Stimulated activated naive CD8-positive, alpha-beta T cell treated with anti-CD3 and anti-CD28 coated beads, Interleukin-15, amount 100 ng/mL, for 72 hours (primary cell): ENCODE data around the gene RLBP1.

Experiments used
- ATAC-seq: fragments of 150-1000 bp; cut with Tn5 transposase; 2 replicates; pipeline ENCODE4 v1.10.0; 2021; ENCODE audit warnings: mild to moderate bottlenecking, moderate library complexity
- DNase-seq, 2 donors: peaks; one replicate each; pipeline ENCODE4 v3.0.0; 2021 to 2022
- H3K27ac Mint-ChIP-seq, 2 donors: one replicate each; pipeline ENCODE4 v1.8.0; 2022; ENCODE audit warnings: mild to moderate bottlenecking in 2 of 2, mixed read lengths in 2 of 2, moderate library complexity in 2 of 2
- H3K27me3 Mint-ChIP-seq: one replicate; pipeline ENCODE4 v1.8.0; 2022; ENCODE audit warnings: mixed read lengths
- H3K4me1 Mint-ChIP-seq: one replicate; pipeline ENCODE4 v1.8.0; 2022; ENCODE audit warnings: mild to moderate bottlenecking, mixed read lengths
- H3K4me3 Mint-ChIP-seq, 2 donors: one replicate each; pipeline ENCODE4 v1.8.0; 2022; ENCODE audit warnings: mild to moderate bottlenecking in 2 of 2, mixed read lengths in 2 of 2, moderate library complexity in 1 of 2
- H3K9me3 Mint-ChIP-seq, 2 donors: one replicate each; pipeline ENCODE4 v1.8.0; 2022; ENCODE audit warnings: mixed read lengths in 2 of 2

The RLBP1 gene

DNA sequence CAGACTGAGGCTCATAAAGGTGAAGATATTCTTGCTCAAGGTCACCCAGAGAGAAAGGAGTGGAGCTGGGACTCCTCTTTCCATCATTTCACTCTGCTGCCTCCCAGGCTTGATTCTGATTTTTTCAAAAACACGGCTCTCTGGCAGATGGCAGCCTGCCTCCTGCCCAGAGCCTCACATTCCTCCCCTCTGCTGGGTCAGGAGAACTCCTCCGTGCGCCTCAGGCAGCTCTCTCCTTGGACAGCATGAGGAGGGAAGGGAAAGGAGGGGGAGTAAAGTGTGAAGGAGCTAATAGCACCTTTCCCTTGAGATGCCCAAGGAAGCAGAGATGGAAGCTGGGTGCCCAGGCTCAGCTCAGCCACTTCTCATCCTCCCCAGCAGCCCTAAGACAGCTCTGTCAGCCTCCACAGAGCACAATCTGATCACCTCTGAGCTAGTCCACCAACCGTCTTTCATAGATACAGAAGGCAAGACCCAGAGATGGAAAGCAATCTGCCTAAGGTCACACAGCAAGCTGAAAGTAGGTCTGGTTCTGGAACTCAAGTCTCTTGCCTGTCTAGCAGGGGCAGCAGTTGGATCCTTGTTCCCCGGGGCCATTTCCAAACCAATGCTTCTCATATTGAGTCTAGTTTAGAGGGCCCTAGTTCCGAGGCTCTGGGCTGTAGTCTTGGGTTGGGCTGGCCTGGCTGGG is 3.5 kb downstream of the RLBP1 start:
- Mint-ChIP-seq H3K27me3 (peaks cover 14% of the 10 kb centered on the region), H3K9me3 (no peaks in the 10 kb centered on the region), H3K4me1 (peaks cover 6% of the 10 kb centered on the region), H3K27ac (no peak overlapping the region), H3K4me3 (no peak overlapping the region)
- DNase-seq, result no peak
- no peak for ATAC-seq

DNA sequence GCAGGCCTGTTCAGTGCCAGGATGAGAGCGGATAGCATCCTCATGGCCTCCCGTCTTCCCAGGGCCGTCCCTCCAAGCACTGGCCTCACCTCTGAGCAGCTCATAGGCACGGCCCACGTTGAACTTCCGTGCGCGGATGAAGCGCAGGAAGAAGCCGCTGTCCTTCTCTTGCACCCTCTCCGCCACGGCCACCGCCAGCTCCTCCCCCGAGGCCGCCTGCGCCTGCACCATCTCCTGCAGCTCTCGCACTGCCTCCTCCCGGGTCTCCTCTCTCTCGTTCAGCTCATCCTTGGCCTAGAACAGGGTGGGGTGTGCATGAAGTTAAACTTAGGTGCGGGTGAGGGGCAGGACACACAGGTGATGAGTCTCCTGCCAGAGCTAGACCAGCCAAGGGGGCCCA is 4.3 kb downstream of the RLBP1 start:
- H3K9me3 Mint-ChIP-seq, result no peaks in the 10 kb centered on the region
- no peak for DNase-seq

DNA sequence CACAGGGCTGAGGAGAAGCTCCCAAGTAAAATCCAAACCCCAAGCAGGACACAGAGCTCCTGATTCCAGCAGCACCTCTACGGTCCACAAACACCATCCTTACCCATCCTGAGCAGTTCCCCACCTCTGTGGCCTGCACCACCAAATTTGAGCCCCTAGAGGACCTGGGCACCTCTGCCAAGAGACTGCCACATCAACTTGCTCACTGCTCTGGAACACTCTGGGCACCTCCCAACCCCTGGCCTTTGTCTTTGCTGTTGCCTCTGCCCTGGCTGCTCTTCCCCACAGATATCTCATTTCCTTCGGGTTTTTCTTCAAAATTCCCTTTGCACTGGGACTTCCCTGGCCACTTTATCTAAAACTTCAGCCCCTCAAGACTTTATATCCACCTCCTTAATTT is 5.8 kb downstream of the RLBP1 start:
- H3K27me3 Mint-ChIP-seq, result peaks cover 14% of the 10 kb centered on the region
- DNase-seq, result no peak
- H3K4me3 Mint-ChIP-seq, result no peak overlapping the region
- peak overlapping the region in 1 of 2 donors; percentile 61 for H3K27ac Mint-ChIP-seq
- no peaks in the 10 kb centered on the region for H3K9me3 Mint-ChIP-seq
- H3K4me1 Mint-ChIP-seq, result no peaks in the 10 kb centered on the region
- peak; percentile 50 for ATAC-seq

More for the DNA sequence above, 4.3 kb downstream of the RLBP1 start:
- Mint-ChIP-seq H3K4me1 (peaks cover 6% of the 10 kb centered on the region), H3K4me3 (no peak overlapping the region), H3K27me3 (peaks cover 14% of the 10 kb centered on the region), H3K27ac (no peak overlapping the region)
- ATAC-seq, result no peak

DNA sequence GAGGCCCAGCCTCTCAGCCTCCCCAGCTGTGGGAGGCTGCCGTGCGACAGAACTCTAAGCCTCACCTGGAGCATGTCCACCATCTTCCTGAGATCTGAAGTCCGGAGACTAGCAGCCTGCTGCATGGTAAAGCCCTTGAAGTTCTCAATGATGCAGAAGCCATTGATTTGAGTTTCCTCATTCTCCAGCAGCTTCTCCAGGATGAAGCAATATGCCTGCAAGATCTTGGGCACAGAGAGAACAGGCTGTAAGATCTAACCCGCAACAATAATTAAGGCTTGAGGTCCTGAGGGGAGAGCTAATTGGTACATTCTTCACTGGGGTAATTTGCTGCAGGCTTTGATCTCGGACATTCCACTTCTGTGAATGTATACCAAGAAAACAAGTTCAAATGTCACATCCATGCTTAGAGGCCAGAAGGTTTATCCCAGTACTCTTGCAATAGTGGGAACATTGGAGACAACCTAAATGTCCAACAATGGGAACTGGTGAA is 9.7 kb downstream of the RLBP1 start:
- DNase-seq, result no peak
- H3K9me3 Mint-ChIP-seq, result no peaks in the 10 kb centered on the region
- H3K4me3 Mint-ChIP-seq, result no peak overlapping the region
- H3K27ac Mint-ChIP-seq, result no peak overlapping the region
- peaks cover 11% of the 10 kb centered on the region for H3K27me3 Mint-ChIP-seq
- ATAC-seq, result no peak
- peaks cover 13% of the 10 kb centered on the region for H3K4me1 Mint-ChIP-seq

DNA sequence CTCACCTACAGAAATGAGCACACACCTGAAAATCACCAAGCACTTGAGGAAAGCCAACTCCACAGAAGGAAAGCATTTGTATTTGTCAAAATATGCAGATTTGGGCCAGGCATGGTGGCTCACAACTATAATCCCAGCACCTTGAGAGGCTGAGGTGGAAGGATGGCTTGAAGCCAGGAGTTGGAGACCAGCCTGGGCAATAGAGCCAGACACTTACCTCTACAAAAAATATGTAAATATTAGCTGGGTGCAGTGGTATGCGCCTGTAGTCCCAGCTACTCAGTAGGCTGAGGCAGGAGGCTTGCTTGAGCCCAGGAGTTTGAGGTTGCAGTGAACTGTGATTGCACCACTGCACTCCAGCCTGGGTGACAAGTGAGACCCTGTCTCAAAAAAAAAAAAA is 12.3 kb downstream of the RLBP1 start:
- ATAC-seq (no peak), DNase-seq (no peak)
- Mint-ChIP-seq H3K9me3 (no peaks in the 10 kb centered on the region), H3K27ac (peak overlapping the region in 1 of 2 donors; percentile 5), H3K4me3 (no peak overlapping the region), H3K4me1 (peaks cover 39% of the 10 kb centered on the region), H3K27me3 (peaks cover 11% of the 10 kb centered on the region)

DNA sequence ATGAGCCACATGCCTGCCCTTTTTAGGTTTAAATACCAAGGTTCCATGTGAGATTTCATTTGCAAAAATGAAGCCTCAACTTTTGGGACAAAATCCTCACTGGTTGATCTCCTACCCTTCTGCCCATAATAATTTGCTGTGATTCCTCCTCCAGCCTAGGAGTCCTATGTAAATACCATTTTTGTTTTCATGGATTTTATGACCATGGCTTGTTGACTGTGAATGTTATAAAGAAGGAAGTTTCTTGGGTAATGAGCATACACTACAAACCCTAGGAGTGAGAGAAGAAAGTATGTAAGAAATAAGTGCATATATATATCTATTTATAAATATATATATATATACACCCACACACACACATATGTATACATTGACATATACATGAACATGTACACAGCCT is 13.1 kb downstream of the RLBP1 start:
- Mint-ChIP-seq H3K27me3 (peaks cover 11% of the 10 kb centered on the region), H3K4me1 (peaks cover 47% of the 10 kb centered on the region), H3K27ac (no peak overlapping the region), H3K9me3 (peaks cover 0 to 7% of the 10 kb centered on the region in 2 donors), H3K4me3 (no peak overlapping the region)
- ATAC-seq (no peak), DNase-seq (no peak)

DNA sequence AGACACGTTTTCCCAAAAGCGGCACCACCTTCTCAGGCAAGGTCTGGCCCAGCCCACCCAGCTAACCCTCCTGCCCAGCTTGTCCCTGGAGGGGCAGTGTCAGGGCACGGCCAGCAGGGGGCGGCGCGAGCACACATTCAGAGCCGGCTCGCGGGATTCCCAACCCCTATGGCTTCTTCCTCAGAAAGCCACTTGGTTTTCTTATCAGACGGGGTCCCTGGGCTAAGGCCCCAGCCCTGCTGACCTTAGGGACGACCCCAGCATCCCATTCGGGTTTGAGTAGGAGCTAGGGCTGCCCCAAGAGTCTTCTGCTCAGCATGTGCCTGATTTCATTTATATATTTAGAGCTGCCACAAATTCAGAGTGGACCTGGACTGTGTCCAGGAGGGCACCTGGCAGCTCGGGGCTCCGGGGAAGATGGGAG is 14.5 kb downstream of the RLBP1 start:
- Mint-ChIP-seq H3K27me3 (peaks cover 11% of the 10 kb centered on the region), H3K27ac (peak overlapping the region in 1 of 2 donors; percentile 69), H3K4me3 (peak overlapping the region; percentile 66), H3K4me1 (peaks cover 50% of the 10 kb centered on the region), H3K9me3 (peaks cover 0 to 7% of the 10 kb centered on the region in 2 donors)
- peak; percentile 64 for ATAC-seq
- DNase-seq, result peak; percentile 71 to 79

DNA sequence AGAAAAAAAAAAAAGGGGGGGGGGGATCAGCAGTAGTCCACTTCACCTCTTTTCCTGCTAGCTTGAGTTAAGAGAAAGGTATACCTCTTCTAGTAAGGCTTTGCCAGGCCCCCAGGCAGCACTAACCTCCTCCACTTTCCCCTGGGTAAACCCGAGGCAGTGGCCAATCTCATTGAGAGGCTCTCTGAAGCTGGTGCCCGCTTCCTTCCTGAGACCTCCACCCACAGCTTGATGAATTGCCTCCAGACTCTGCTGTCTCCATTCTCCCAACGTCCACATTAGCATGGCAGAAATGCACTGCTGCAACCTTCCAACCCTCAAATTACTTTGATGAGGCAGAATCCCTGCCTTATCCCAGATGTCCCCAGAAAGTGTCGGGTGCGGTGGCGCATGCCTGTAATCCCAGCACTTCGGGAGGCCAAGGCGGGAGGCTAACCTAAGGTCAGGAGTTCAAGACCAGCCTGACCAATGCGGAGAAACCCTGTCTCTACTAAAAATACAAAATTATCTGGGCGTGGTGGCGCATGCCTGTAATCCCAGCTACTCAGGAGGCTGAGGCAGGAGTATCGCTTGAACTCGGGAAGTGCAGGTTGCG is 15.3 kb downstream of the RLBP1 start:
- ATAC-seq, result no peak
- H3K9me3 Mint-ChIP-seq, result peaks cover 0 to 7% of the 10 kb centered on the region in 2 donors
- H3K27ac Mint-ChIP-seq, result peak overlapping the region in 1 of 2 donors; percentile 47
- peak overlapping the region in 1 of 2 donors; percentile 24 for H3K4me3 Mint-ChIP-seq
- peak in 1 of 2 donors; percentile 38 for DNase-seq
- peaks cover 50% of the 10 kb centered on the region for H3K4me1 Mint-ChIP-seq
- peaks cover 11% of the 10 kb centered on the region for H3K27me3 Mint-ChIP-seq

DNA sequence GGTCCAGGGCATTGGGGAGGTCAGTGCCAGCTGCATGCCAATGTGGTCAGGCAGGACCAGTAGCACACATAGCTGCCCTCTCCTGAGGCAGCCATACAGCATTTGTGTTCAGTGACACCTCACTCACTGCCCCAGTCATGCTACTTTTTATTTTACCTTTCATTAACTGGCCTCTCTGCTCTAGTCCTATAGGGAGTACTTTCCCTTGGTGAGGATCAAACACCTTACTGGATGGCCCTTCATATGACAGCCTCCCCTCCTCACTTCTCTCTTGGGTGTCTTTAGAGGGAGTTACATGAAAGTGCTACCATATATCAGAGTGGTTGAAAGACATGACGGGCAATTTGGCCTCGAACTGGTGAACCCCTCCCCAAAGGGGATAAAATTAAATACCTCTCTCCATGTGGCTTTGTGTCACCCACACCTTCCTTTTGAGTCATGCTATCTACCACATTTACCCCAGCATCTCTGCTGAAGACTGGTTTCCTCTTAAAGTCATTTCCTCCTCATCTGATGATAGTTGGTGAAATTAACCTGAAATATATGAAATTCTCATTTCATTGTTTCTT is 17.6 kb downstream of the RLBP1 start:
- Mint-ChIP-seq H3K27ac (peak overlapping the region; percentile 79 to 97), H3K27me3 (peaks cover 11% of the 10 kb centered on the region), H3K4me3 (peak overlapping the region; percentile 51 to 69), H3K4me1 (peaks cover 50% of the 10 kb centered on the region), H3K9me3 (peaks cover 0 to 7% of the 10 kb centered on the region in 2 donors)
- ATAC-seq, result peak; percentile 94
- peak; percentile 57 to 73 for DNase-seq

DNA sequence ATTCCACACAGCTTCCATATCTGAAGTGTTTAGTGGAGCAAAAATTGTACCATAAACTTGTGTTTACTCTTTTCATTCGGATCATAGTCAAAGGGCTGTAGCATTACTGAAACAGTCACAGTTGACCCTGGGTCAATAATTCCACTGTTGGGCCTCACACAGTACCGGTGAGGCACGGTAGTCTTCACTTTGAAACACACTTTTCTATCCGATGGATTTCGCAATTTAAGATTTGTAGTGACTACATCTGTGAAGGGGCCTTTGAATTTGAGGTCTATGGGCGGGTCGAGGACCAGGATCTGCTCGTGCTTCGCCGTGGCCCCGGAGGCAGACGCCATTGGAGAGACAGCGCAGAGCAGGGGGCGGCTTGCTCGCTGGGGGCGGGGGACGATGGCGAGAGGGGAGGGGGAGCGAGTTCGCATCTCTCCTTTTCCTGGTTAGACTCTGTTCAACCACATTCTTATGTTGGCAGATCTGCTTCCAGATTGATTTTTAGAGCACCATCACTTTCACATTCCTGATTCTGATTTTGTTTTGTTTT is 19.8 kb downstream of the RLBP1 start:
- ATAC-seq (no peak), DNase-seq (no peak)
- H3K4me1 Mint-ChIP-seq, result peaks cover 47% of the 10 kb centered on the region
- H3K9me3 Mint-ChIP-seq, result peaks cover 0 to 7% of the 10 kb centered on the region in 2 donors
- H3K4me3 Mint-ChIP-seq, result no peak overlapping the region
- no peak overlapping the region for H3K27ac Mint-ChIP-seq
- H3K27me3 Mint-ChIP-seq, result no peaks in the 10 kb centered on the region

DNA sequence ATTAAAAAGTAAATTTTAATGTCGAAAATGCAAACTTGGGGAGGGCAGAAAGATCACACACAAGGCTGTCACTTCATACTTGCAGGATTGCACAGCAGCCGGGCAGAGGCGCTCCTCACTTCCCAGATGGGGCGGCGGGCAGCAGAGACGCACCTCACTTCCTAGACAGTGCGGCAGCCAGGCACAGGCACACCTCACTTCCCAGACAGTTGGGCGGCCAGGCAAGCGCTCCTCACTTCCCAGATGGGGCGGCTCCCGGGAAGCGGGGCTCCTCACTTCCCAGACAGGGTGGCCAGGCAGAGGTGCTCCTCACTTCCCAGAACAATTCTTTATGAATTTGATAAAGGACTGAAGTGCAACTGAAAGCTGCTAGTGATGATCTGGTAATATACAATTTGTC is 21.2 kb downstream of the RLBP1 start:
- Mint-ChIP-seq H3K4me1 (peaks cover 39% of the 10 kb centered on the region), H3K4me3 (no peak overlapping the region), H3K27me3 (no peaks in the 10 kb centered on the region), H3K27ac (no peak overlapping the region), H3K9me3 (peaks cover 0 to 7% of the 10 kb centered on the region in 2 donors)
- no peak for ATAC-seq
- DNase-seq, result no peak

DNA sequence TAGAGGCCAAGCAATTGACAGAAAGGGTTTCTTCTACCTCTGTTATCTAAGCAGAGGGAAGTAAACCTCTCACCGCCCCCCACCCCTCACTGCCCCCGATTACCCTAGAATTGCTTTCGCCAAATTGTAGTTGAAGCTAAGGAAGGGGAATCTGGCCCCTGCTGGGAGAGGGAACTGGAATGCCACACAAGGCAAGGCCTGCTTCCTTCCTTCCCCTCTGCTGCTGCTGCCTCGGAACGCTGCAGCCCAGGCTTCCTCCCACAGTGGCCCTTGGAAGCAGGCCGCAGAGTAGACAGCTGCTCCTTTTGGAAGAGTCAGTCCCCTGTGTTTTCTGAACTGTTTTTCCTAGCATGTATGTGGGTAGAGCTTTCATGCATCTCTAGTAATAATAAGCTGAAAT is 21.6 kb downstream of the RLBP1 start:
- no peak for DNase-seq
- Mint-ChIP-seq H3K27me3 (no peaks in the 10 kb centered on the region), H3K9me3 (peaks cover 0 to 7% of the 10 kb centered on the region in 2 donors), H3K4me1 (peaks cover 34% of the 10 kb centered on the region), H3K4me3 (no peak overlapping the region), H3K27ac (no peak overlapping the region)
- no peak for ATAC-seq

DNA sequence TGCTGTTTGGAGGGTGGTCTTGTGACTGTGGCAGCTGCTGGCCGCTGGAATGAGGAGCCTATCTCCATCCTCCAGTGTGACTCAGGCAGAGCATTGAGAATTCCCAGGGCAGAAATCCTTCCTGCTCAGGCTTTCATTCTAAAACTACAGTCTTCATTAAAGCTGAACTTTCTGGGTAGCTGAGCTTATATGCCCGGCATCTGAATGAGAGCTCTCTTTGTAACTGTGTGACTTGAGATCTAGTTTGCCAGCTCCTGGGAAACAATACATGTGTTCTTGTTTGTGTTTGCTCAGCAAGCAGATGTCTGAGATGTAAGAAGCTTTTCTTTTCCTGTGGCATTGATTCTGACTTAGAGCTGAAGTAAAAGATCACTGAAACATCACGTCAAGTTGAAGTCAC is 22.4 kb downstream of the RLBP1 start:
- Mint-ChIP-seq H3K27ac (no peak overlapping the region), H3K9me3 (peaks cover 0 to 6% of the 10 kb centered on the region in 2 donors)

DNA sequence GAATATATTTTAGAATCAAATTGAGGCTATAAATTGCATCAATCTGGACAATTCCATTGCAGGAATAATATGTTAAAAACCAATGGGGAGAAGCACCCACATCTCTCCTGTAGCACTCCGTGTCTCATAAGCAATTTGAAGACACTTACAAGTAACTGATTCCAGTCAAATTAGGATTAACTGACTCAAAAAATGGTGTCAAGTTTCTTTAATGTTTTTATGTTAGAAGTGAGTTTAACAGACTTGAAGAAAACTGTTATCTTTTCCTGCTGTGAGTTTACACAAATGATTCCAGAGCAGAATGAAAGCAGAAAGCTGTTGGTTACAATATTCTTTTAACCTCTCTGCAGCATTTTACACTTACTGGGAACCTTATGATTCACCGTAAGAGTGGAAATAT is 23.2 kb downstream of the RLBP1 start:
- Mint-ChIP-seq H3K27ac (no peak overlapping the region), H3K27me3 (no peaks in the 10 kb centered on the region)
- ATAC-seq, result no peak

More for the DNA sequence above, 22.4 kb downstream of the RLBP1 start:
- H3K27me3 Mint-ChIP-seq, result no peaks in the 10 kb centered on the region
- DNase-seq (no peak), ATAC-seq (no peak)
- peaks cover 26% of the 10 kb centered on the region for H3K4me1 Mint-ChIP-seq
- H3K4me3 Mint-ChIP-seq, result no peak overlapping the region

DNA sequence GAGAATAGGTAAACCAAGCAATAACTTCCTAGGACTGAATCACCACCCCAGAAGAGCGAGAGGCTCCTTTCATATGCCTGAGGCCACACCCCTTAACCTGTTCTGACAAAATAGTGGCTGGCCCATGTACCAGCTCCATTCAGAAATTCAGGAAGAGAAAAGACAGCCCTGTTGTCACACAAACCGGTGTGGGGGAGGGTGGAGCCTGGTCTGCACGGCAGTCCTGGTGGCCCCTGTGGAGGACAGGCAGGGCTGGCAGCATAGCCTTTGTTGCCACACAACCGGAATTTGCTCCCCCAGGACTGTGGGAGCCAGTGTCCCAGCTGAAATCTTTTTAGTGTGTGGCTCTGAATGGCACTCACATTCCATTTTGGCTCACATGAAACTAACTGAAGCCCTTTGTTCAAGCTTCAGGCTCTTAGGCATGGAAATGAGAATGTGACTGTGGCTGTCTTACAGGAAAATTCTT is 23.8 kb downstream of the RLBP1 start:
- DNase-seq (peak; percentile 11 to 45), ATAC-seq (peak; percentile 92)
- Mint-ChIP-seq H3K4me1 (peaks cover 17% of the 10 kb centered on the region), H3K9me3 (no peaks in the 10 kb centered on the region), H3K27me3 (no peaks in the 10 kb centered on the region), H3K4me3 (peak overlapping the region; percentile 25 to 42), H3K27ac (peak overlapping the region; percentile 19 to 89)

More for the DNA sequence above, 23.2 kb downstream of the RLBP1 start:
- Mint-ChIP-seq H3K4me1 (peaks cover 19% of the 10 kb centered on the region), H3K9me3 (no peaks in the 10 kb centered on the region), H3K4me3 (no peak overlapping the region)
- no peak for DNase-seq
